ENCODE data around the gene NPC2. TPM values are rescaled to one million over a fixed set of nuclear protein-coding genes. Genes with fewer than 3 reads are reported as not detected.
"Not testable (repeated sequence)": the region's sequence is repeated elsewhere in the genome, so short reads cannot be mapped to it uniquely, and the experiment has no call there.

The NPC2 gene
- total RNA-seq, 1 donor from 2014 or later = 116 TPM

DNA sequence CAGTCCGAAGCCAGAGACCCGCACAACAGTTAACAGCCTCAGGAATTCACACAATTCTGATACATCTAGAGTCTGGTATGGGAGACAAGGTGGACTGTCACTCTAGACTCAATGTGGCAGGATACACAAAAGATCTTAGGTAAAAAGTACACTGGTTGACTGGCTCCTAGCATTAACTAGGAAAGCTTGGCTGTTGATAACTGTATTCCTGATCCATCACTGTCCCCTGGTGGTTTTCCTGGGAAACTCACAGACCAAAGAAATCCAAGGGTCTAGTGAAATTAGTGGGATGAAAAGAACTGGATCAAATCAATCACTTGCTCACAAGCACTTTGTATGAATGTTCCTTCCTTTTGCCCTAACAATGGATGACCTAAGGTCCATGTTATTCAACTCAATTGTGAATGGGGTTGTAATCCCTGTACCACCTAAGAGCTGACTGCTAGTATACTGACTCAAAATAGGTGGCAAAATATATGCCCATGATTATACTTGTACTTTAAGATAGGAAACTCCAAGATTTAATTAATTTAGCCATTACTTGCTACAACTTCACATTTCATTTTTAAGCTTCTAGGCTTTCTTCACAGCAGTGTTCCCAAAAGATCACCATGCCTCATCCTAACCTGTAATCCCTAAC, 14.0 kb downstream of the NPC2 start:
- intact Hi-C loops (cut with DNase I) = loop anchor here (2.0 kb wide), 1 partner anchor 116 kb away; no protein-coding TSS in a partner anchor
- DNase-seq (ENCODE audit: low spot score) = no peak

DNA sequence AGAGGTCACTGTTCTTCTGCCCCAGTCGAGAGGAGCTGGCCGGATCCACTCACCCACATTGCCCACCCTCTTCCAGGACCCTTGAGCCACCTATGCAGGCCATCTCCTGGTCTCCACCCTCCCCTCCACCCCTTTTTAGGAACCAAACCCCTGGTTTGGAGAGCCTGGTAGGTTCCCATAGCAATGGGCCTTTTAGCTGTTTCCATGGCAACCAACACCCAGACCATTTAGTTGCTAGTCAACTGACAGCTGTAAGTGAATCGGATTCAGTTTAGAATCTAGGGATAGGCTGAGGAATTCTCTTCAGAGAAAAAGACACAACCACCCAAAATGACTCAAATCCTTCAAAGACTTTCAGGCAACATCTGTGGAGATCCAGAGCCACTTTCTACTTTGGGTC, 16.5 kb downstream of the NPC2 start:
- intact Hi-C loops (cut with DNase I) = no loop called here
- no peak for DNase-seq (ENCODE audit: low spot score)

GRCh38 chr14:74476107-74476506, 17.0 kb downstream of the NPC2 start:
- intact Hi-C loops (cut with DNase I) = no loop called here

DNA sequence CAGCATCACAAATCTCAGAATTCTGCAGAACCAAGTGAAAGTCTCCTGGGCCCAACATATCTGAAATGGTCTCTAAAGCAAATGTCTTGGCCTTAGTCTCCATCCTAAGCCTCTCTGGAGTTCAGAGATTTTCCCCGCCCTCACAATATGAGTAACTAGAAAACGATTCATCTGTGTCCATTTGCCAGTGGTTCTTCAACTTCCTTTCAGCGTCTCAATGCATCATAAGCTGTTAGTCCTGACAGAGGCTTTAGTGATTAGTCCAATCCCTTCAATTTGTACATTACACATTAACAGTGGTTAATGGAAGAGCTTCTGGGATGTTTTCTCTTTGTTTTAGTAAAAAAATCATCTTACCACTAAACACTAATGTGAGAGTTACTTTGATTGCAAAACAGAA, 17.4 kb downstream of the NPC2 start:
- no peak for DNase-seq (ENCODE audit: low spot score)
- intact Hi-C loops (cut with DNase I) = no loop called here

More at GRCh38 chr14:74476107-74476506, 17.0 kb downstream of the NPC2 start:
- no peak for DNase-seq (ENCODE audit: low spot score)

- intact Hi-C loops (cut with DNase I) = no loop called here
- no peak for DNase-seq (ENCODE audit: low spot score)
Measured at GRCh38 chr14:74474376-74474775, 18.7 kb downstream of the NPC2 start.

GRCh38 chr14:74472601-74473000, 20.5 kb downstream of the NPC2 start:
- intact Hi-C loops (cut with DNase I) = no loop called here
- no peak for DNase-seq (ENCODE audit: low spot score)

GRCh38 chr14:74469548-74470518, 23.3 kb downstream of the NPC2 start:
- intact Hi-C loops (cut with DNase I) = no loop called here
- no peak for DNase-seq (ENCODE audit: low spot score)

GRCh38 chr14:74468513-74468912, 24.6 kb downstream of the NPC2 start:
- DNase-seq (ENCODE audit: low spot score) = no peak
- intact Hi-C loops (cut with DNase I) = no loop called here

DNA sequence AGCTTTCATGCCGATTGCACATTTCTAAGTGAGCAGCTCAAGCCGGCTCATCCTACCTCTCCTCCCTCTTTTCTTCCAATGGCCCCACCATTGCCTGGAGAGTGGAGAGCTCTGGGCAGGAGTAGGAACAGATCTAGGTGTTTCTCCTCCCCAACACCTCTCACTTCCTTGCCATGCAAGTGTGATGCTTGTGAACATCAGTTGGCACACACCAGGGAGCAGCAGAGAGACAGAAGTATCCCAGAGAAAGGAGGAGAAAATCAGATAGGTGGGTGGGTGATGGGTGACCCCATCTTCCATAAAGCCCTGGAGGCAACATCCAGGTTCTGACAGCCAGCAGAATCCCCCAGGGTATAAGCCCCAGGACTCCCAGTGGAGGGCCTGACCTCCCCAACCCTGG, 27.8 kb downstream of the NPC2 start:
- DNase-seq (ENCODE audit: low spot score) = no peak
- intact Hi-C loops (cut with DNase I) = no loop called here

DNA sequence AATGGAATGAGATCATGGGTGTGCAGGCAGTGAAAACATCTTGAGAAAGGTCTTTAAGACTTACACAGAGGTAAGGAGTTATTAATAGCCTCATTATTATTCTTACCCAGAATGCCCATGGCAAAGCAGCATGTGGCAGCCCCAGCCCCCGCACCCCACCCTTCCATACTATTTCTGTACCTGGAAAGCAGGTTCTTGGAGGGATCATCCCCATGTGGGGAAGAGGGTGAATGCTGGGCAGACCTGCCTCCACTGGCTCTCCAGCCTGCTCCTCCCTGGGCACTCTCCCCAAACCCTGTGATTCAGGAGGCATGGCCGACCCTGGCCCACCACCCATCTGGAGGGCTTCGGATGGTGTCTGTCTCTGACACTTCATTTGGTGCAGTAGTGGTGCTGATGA, 28.3 kb downstream of the NPC2 start:
- intact Hi-C loops (cut with DNase I) = no loop called here
- no peak for DNase-seq (ENCODE audit: low spot score)

- intact Hi-C loops (cut with DNase I) = no loop called here
- no peak for DNase-seq (ENCODE audit: low spot score)
Measured at GRCh38 chr14:74463697-74464096, 29.4 kb downstream of the NPC2 start.

GRCh38 chr14:74462993-74463392, 30.1 kb downstream of the NPC2 start:
- no peak for DNase-seq (ENCODE audit: low spot score)
- intact Hi-C loops (cut with DNase I) = no loop called here

- intact Hi-C loops (cut with DNase I) = no loop called here
- no peak for DNase-seq (ENCODE audit: low spot score)
Measured at GRCh38 chr14:74459976-74460375, 33.1 kb downstream of the NPC2 start.

GRCh38 chr14:74459289-74459946, 33.7 kb downstream of the NPC2 start:
- DNase-seq (ENCODE audit: low spot score) = no peak
- intact Hi-C loops (cut with DNase I) = no loop called here

- DNase-seq (ENCODE audit: low spot score) = no peak
- intact Hi-C loops (cut with DNase I) = no loop called here
Measured at GRCh38 chr14:74457565-74457895, 35.6 kb downstream of the NPC2 start.

- DNase-seq (ENCODE audit: low spot score) = no peak
- intact Hi-C loops (cut with DNase I) = no loop called here
Measured at GRCh38 chr14:74456684-74457564, 36.2 kb downstream of the NPC2 start.

- intact Hi-C loops (cut with DNase I); DNase-seq (ENCODE audit: low spot score): not testable (repeated sequence)
Measured at GRCh38 chr14:74454397-74454796, 38.7 kb downstream of the NPC2 start.

- DNase-seq (ENCODE audit: low spot score) = no peak
- intact Hi-C loops (cut with DNase I) = no loop called here
Measured at GRCh38 chr14:74444866-74445265, 48.2 kb downstream of the NPC2 start.

GRCh38 chr14:74442757-74443156, 50.3 kb downstream of the NPC2 start:
- intact Hi-C loops (cut with DNase I) = no loop called here
- no peak for DNase-seq (ENCODE audit: low spot score)

DNA sequence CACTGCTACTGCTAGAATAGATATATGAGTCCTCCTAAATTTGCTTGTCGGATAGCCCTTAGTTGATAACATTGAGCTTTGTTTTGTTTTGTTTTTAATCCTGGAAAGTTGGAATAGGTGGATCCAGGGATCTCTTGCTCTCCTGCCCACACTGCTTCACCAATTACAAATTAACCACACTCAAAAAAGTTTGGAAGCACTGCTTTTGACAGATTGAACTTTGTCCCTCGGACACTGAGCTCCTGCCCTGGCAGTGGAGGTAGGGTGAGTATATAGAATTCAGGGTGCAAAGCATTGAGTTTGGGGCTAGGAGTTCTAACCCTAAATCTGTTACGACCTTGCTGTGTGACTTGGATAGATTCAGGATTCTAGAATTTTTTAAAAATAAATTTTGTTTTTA, 52.0 kb downstream of the NPC2 start:
- no peak for DNase-seq (ENCODE audit: low spot score)
- intact Hi-C loops (cut with DNase I) = no loop called here

Measured in cardiac septum (tissue), 1 donor.